GM18508 (cell line): ENCODE measurements around the gene PPIL3.
"Not testable (repeated sequence)": the region's sequence is repeated elsewhere in the genome, so short reads cannot be mapped to it uniquely, and the experiment has no call there.

Experiments used
- ATAC-seq: cut with Tn5 transposase; IDR thresholded peaks from one replicate; pipeline ENCODE4 v1.9.1; 2021; ENCODE audit warnings: moderate number of reproducible peaks; ENCODE audit not compliant: insufficient read depth, unreplicated experiment

The PPIL3 gene

DNA sequence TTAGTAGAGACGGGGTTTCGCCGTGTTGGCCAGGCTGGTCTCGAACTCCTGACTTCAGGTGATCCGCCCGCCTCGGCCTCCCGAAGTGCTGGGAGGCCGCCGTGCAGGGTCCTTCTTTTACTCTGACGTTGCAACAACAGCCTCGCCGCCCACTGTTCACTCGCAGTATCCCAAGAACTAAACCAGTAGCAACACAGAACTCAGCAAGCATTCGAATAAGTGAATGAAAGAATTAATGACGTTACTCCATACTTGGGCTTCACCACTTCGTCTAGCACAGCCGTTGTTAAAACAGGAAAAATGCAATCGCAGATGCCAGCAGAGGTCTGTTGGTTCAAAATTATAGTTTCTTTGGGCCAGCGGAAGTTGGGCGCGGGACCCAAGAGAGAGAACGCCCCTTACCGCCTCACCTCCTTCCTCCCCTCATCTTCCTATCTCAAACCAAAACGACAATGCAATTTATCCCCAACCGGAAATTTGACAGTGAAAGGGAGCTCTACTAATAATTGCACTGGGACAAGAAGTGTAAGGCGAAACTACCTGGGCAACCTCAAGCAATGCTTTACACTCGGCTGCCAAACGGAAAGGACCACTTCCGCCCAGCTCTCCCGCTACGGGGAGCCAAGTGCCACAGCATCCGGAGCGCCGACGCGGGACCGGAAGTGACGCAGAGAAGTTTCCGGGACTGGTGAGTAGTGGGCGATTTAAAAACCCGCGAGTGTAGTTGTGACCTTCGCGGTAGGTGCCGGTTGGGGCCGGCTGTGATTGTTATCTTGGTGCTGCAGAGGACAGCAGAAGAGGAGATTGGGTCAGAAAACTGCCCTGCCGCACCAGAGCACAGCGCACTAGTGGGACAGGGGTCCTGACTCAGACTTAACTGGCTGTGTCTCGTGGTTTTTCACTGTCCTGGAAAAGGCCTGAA lies at the start of gene PPIL3, which contains the start of gene NIF3L1:
Gene PPIL3 (minus strand): TSS at position 374 of the 922 bp plus-strand sequence. CDS start 1,462 bp downstream, outside the sequence.
Gene NIF3L1 (plus strand): TSS at position 668 of the 922 bp plus-strand sequence. CDS start 2,573 bp downstream, outside the sequence.
- peak; percentile 87 for ATAC-seq

DNA sequence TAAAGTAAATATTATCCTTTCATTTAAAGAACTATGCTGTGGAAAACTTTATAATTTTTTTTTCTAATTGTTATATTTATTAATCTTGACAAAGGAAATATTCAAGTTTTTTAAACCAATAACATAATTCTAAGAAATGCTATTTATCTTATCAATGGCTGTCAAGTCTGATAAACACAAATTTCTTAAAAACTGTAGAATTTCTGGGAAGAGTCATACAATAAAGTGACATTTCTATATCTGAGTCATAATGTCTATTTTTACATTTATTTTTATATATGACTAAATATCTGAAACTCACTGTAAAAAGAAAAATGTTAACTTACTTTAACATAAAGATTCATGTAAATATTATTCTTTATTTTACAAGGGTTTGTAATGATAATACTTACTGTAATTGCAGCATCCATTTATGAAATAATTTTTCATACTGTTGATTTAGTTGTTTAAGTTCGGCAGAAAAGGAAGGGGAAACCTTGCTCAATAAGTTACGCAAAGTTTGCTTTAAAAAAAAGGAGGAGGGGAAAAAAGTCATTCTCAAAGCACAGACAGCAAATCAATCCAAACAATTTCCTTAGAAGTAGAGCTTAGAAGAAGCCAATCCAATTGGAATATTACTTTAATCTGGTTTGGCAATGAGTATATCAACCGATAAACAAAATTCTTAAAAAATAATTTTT lies 42.2 kb upstream of the PPIL3 start:
- ATAC-seq, result no peak

DNA sequence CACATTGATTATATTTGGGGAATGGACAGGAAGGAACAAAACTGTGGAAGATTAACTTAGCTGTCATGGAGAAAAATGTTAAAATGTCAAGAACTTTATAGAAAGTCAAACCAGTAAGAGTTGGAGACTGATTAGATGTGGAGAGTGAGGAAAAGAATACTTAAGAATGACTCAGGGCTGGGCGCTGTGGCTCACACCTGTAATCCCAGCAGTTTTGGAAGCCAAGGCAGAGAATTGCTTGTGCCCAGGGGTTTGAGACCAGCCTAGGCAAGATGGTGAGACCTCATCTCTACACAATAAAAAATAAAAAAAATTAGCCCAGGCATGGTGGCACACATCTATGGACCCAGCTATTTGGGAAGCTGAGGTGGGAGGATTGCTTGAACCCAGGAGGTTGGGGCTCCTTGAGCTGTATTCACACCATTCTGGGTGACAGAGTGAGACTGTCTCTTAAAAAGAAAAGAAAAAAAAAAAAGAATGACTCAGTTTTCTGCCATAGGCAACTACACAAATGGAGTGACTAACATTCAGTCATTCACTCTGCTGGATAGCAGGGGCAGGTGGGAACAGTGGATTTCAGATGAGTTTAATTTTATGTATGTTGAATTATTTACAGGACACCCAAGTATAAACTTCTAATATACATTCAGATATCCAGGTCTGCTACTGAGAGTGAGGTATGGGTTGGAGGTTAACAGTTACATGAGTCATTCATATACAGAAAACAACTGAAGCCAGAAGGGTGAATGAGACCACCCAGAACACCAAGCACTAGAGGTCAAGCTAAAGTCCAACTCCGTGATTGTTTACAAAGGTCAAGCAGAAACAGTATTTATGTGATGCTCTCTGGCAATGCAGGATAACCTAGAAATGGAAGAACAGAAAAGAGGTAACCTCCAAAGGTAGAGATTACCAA lies 40.7 kb upstream of the PPIL3 start:
- ATAC-seq, result no peak

DNA sequence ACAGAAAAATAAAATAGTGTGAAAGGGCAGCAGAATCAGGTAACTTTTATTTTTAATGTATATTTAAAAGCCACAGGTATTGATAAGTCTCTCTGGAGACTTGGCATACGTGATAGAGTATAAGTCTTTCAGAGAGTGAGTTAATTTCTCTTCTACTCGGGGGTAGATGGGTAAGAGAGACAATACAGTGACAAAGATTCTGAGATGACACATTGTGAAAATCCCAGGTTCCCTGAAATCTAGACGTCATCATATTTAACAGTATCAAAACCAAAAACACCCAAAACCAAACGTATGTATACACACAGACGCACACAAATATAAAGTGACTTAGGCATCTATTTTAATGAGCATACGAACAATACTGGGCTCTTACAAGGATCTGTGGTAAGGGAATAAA lies 33.6 kb upstream of the PPIL3 start:
- no peak for ATAC-seq

DNA sequence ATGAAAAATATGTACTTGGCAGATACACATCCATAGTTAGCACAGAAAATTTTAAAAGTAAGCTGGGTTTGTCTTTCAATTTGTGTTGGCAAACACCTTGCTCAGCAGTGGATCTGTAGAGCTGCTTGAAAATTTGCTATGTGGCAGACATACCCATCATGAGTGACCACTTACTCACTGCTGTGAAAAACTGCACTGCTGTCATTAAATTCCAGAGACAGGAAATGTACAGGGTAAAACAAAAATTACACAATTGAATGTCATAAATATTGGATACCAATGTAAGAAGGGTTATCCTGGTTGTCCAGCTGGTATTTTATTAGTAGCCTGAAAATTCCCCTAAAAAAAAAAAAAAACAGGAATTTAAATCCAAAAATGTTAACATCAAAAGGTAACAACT lies 24.8 kb upstream of the PPIL3 start:
- ATAC-seq, result no peak

DNA sequence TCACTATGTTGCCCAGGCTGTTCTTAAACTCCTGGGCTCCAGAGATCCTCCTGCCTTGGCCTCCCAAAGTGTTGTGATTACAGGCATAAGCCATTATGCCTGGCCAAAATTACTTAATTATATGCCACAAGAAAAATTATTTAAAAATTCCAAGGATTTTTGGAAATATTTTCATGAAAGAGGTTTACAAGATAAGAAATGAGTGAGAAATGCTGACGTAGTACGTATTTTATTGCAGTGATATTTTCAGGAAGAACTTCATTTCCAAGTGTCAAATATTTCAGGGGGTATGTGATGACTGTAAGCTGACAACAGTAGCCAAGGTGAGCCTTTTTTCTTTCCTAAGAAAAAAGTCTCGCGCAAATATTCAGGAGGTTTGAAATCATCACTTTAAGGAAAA lies 21.1 kb upstream of the PPIL3 start:
- ATAC-seq, result no peak

DNA sequence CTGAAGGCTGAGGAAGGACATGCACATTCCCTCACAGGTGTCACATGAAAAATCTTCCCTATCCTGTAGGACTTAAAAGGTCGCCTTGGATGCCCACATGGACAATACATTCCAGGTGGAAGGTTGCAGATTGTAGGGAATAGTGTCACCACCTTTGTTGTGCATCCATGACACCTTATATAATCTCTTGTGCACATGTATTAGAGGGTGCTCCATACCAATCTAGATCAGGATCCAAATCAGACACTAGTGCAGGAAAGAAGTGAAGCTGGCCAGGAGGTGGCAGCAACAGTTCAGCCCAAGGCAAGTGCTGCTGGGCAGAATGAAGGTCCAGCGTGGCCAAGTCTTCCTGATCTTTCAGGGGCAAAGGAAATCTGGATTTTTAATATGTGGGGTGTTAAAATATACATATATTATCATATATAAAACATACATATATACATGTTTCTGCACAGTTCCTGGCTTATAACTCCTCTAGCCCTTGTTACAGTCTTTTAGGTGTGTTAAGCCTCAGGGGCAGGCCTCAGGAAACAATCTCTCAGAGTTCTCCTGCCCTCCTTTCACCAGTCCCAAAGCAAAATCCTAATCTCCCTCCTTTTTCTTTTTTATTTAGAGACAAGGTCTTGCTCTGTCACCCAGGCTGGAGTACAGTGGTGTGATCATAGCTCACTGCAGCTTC lies 16.9 kb upstream of the PPIL3 start:
- ATAC-seq, result no peak

DNA sequence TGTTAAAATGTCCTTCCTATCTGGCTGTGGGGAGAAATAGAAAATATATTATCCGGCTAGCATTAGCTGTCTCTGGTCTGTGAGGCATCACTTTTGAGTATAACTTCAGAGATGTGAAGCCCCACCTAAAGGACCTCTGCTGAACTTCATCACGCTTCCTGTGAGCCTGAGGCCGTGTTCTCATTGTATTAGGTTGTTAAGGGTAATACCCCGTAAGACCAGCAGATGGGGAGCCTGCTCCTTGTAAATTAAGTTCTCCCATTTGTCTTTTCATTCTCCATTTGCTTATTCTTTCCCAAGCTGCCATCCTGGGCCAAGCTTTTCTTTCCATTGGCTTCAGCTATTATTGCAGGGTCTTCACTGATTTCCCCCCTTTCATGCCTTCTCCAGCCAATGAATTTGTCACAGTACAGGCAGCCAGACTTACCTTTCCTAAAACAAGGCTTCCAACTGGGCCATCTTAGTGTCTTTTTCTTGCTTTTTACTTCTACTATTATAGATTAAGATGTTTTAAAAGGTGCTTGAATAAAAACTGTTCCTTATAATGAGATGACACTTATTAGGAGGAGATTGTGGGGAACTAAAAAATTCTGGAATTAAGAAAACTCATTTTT lies 12.7 kb upstream of the PPIL3 start:
- ATAC-seq, result peak; percentile 94

DNA sequence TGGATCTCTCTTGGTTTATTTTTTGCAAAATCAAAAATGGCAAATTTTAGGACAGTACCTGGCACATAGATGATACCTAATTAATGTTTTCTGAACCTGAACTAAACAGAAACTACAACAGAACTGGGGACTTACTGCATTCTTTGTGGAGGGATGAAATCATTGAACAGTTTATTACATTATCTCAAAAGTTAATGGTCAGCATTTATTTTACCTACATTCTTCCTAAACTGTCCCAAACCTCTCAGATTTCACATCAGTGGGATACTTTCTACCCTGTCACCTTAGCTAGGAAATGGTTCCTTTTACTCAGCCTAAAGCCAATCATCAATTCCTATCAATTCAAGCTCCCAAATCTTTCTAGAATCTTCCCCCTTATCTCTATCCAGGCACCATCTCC lies 10.6 kb upstream of the PPIL3 start:
- ATAC-seq, result no peak

DNA sequence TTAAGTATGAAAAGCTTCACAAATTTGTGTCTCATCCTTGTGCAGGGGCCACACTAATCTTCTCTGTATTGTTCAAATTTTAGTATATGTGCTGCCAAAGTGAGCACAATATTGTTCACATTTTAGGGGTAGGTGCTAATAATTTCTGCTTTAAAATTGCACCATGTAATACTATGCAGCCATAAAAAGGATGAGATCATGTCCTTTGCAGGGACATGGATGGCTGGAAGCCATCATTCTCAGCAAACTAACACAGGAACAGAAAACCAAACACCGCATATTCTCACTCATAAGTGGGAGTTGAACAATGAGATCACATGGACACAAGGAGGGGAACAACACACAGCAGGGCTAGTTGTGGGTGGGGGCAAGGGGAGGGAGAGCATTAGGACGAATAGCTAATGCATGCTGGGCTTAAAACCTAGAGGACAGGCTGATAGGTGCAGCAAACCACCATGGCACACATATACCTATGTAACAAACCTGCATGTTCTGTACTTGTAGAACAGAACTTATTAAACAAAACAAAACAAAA lies 7.1 kb downstream of the PPIL3 start:
- not testable (repeated sequence) for ATAC-seq

DNA sequence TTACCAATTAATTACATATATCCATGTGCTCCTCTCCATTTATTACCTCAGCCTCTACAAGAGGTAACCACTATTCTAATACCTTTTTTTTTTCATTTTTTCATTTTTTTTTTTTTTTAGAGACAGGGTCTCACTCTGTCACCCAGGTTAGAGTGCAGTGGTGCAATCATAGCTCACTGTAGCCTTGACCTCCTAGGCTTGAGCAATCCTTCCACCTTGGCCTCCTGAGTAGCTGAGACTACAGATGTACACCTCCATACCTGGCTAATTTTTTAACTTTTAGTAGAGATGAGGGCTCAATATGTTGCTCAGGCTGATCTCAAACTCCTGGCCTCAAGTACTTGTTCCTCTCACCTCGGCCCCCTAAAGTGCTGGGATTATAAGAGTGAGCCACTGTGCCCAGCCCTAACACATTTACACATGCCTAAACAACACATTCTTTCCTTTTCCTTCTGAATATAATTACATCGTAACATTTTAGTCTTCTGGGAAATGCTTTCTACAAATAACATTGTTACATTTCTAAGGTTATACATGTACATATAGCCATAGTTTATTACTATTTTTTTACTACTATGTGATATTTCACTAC lies 10.5 kb downstream of the PPIL3 start:
- no peak for ATAC-seq

DNA sequence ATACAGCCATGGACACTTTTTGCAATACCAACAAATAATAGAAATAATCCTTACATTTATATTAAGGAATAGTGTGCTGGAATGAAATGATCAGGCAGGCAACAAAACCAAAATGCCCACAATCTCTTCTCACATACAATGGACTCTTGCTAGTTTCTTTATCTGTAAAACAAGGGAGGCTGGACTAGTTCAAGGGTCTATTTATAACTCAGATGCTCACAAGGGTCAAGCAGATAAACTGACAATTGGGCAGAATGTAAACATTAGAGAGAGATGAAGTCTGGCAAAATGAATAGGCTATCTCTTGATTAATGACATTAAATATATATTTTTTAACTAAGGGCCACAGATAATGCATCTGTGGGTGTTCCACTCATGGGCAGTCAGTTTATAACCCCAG lies 11.4 kb downstream of the PPIL3 start:
- ATAC-seq, result no peak

DNA sequence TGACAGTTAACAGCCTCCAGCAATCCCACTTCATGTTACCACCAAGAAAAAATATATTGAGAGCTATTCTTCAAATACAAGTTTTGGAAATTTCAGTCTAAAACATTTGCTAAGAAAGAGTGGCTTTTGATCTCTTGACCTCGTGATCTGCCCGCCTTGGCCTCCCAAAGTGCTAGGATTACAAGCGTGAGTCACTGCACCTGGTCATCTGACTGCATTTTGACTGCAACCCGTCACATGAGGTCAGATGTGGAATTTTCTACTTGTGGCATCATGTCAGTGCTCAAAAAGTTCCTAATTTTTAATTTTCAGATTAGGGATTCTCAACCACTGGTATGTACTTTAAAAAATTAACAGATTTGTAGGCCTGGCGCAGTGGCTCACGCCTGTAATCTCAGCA lies 15.3 kb downstream of the PPIL3 start:
- no peak for ATAC-seq

DNA sequence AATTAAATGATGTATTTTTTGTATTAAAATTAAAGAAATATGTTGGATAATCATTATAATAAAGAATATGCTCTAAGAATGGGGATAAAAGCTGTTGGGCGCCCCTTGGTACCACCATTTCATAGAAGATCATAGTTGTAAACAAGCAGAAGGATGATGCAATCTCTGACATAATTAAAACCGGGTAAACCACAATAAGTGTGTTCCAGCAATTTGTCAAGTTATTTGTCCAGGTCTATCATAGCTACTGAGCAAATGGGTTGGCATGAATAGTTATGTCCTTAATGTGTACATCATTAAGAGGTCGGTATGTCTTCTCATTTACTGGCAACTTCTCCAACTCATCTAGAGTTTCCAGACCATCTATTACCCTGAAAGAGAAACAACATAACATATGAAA lies 17.7 kb downstream of the PPIL3 start:
- ATAC-seq, result no peak

DNA sequence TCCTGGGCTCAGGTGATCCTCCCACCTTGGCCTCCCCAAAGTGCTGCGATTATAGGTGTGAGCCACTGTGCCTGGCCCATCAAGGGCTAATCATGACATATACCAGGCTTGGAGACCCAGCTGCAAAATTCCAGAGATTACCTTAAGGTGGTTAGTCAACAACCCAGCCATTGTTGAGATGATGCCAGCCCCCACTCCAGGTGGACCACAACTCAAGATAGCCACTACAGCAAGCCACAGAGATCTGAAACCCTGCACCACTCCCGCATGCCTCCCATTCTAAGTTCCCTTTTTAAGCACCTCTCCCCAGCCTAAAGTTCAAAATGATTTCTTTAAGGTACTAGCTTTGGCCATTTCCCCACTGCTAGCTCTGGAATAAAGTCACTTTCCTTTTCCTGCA lies 19.9 kb downstream of the PPIL3 start:
- ATAC-seq, result no peak

DNA sequence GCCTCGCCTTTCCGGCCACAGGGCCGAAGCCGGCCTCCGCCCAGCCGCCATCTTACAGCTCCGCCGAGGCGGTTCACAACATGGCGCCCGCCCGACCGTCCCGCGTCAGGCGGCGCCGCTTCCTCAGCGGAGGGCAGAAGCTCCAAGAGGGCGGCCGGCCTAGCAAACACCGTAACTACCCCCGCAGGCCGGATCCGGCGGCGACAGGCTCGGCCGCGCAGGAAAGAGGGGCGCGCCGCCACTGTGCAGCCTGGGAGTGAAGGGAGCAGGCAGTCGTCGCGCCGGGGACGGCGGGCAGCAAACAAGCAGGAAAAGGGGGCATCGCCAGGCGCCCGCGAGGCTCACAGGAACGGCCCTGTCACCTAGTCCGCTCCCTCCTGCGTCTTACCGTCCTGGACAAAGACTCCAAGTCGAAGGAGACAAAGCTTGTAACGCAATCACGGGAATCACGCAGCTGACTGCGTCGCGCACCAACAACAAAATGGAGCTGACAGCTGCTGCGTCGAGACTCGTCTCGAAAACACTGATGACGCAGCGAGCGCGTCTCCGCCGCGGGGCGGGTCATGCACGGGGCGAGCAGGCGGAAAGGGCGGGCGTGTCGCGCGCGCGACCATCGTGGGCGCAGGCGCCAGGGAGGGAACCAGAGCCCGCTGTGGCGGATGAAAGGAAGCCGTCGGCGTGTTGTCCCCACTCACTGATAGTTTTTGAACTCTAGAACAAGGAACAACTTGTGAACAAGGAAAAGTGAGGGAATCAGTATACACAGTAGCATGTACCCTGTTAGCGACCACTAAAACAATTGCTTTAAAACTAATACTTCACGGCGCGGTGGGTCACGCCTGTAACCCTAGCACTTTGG lies 24.5 kb downstream of the PPIL3 start, which contains the start of gene CLK1:
Gene CLK1 (minus strand): TSS at position 483 of the 859 bp plus-strand sequence. CDS start 2,796 bp downstream, outside the sequence.
- ATAC-seq, result peak; percentile 47

DNA sequence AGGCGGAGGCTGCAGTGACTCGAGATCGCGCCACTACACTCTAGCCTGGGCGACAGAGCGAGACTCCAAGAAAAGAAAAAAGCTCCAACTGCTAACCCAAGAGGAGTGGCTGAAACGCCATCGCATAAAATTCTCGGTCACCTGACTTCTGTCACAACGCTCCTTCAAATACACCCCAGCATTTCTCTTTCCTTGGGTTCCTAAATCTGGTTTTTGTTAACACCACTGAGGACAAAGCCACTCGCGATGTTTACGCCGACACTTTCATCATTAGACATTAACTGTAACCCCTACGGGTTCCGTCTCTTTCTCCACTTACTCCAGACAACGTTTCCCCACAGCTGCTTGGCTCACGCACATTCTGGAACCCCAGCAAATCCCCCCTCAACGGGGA lies 25.1 kb downstream of the PPIL3 start:
- peak; percentile 5 for ATAC-seq

DNA sequence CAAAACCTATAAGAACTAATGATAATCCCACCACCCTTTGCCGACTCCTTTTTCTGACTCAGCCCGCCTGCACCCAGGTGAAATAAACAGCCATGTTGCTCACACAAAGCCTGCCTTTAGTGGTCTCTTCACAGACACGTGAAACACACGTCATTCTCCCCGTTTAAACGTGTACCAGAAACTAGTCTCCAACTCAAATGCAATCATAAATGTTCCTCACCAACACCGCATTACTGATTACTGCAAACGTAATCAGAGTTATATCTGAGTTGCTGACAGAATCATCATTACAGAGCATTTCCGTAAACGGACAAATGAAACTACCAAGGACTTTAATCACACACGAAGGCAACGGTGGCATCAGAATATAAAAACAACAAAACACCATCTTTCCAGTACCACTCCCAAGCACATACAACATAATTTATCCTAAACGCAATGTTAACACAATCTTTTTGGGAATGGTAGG lies 26.3 kb downstream of the PPIL3 start:
- ATAC-seq, result no peak
